ENCODE data around the gene TUBG2. TPM values are rescaled to one million over a fixed set of nuclear protein-coding genes. Genes with fewer than 3 reads are reported as not detected.

The TUBG2 gene
- total RNA-seq, 1 experiment from 2014 or later: 20.4 TPM

- H2BK20ac ChIP-seq (ENCODE audit: low read depth, low read length, poor library complexity, severe bottlenecking): no peak overlapping the region
- no peaks in the 10 kb centered on the region for H4K20me1 ChIP-seq (ENCODE audit: control insufficient read depth, insufficient read depth, insufficient read length)
- no peak overlapping the region for H3K18ac ChIP-seq (ENCODE audit: insufficient read length, low read depth, low read length)
- H3K23ac ChIP-seq (ENCODE audit: insufficient read length, low read depth, low read length): no peak overlapping the region
- H4K5ac ChIP-seq (ENCODE audit: insufficient read length, low read depth, low read length): no peak overlapping the region
- H2AFZ ChIP-seq (ENCODE audit: low read length): no peak overlapping the region
- Mint-ChIP-seq H3K27ac (peak overlapping the region in 1 of 3 experiments; percentile 62; a peak in 1 of 7 replicates), H3K4me1 (no peaks in the 10 kb centered on the region), H3K9me3 (no peaks in the 10 kb centered on the region), H3K4me3 (no peak overlapping the region), H3K36me3 (ENCODE audit: insufficient read depth in 1 of 3, low read depth in 3 of 3) (no peaks in the 10 kb centered on the region), H3K27me3 (ENCODE audit: low read depth) (peaks cover 3% of the 10 kb centered on the region; the same call in 1 of the 2 replicates)
- no peak overlapping the region for H3K27ac ChIP-seq (ENCODE audit: insufficient read length, low read depth, low read length)
- H3K23me2 ChIP-seq (ENCODE audit: insufficient read length, low read depth, low read length, poor library complexity, severe bottlenecking): no peaks in the 10 kb centered on the region
- no peak overlapping the region for H2BK12ac ChIP-seq (ENCODE audit: insufficient read length, low read depth, low read length)
- WGBS (ENCODE audit: extremely low coverage, insufficient read length, low lambda C conversion rate): no CpG with 5 or more reads among the region's 9 CpGs
- H4K91ac ChIP-seq (ENCODE audit: insufficient read length, low read depth, low read length): no peak overlapping the region
- H3K9ac ChIP-seq (ENCODE audit: extremely low read depth, insufficient read length, low read length): no peak overlapping the region
- no peak overlapping the region for H3K56ac ChIP-seq (ENCODE audit: insufficient read length, low read depth, low read length)
- no peak overlapping the region for H3K4me2 ChIP-seq (ENCODE audit: insufficient read depth, insufficient read length, low read length)
- H3K79me1 ChIP-seq (ENCODE audit: insufficient read depth, low read depth, low read length, poor library complexity, severe bottlenecking): no peaks in the 10 kb centered on the region
- H2AK5ac ChIP-seq (ENCODE audit: insufficient read length, low read length): no peak overlapping the region
- H4K8ac ChIP-seq (replicated peaks; ENCODE audit: insufficient read length, low read depth, low read length): no peak overlapping the region
- no peaks in the 10 kb centered on the region for H3K9me3 ChIP-seq (ENCODE audit: control insufficient read depth, low read depth, low read length)
- DNase-seq: no peak
- no peak overlapping the region for H2BK5ac ChIP-seq (ENCODE audit: insufficient read length, low read length)
- no peak overlapping the region for H3K4ac ChIP-seq (ENCODE audit: low read depth, low read length)
- no peaks in the 10 kb centered on the region for H3K4me1 ChIP-seq (ENCODE audit: insufficient read depth, low read length)
- H3K14ac ChIP-seq (ENCODE audit: insufficient read depth, low read length): no peak overlapping the region
- H3K79me2 ChIP-seq (ENCODE audit: insufficient read depth, low read length): no peaks in the 10 kb centered on the region
- H2BK120ac ChIP-seq (ENCODE audit: low read depth, low read length, poor library complexity, severe bottlenecking): no peak overlapping the region
- no peak for TF ChIP-seq CTCF (conservative IDR thresholded peaks at IDR 0.05)
- H3K27me3 ChIP-seq (ENCODE audit: insufficient read depth, low read length): no peaks in the 10 kb centered on the region
- no peak overlapping the region for H2BK15ac ChIP-seq (ENCODE audit: low read depth, low read length)
- no peak overlapping the region for H3T11ph ChIP-seq (ENCODE audit: low read length)
These were observed 26.1 kb upstream of the TUBG2 start for GRCh38 chr17:42632949-42633444.

All from H9 (cell line).